ENCODE measurements around the gene ANKLE2.

Gene ANKLE2

DNA sequence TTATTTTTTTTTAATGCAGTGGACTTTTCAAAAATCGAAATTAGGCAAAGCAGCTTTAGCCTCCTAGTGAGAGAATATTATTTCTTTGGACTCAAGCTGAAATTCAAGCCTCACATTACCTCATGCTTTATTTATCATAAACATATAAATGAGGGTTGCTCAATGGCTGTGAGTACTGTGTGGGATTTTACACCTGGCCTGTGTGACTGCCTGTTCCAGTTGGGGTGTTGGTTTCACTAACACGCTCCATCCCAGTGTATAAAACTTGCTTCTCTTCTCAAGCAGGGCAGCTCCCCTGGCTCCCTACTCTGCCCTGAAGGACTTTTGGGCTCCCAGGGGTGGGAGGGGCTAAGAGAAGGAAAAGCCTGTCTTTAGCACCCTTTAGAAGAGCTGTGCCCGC, 15.0 kb downstream of the ANKLE2 start:
- no peak for DNase-seq (ENCODE audit: low spot score)

DNA sequence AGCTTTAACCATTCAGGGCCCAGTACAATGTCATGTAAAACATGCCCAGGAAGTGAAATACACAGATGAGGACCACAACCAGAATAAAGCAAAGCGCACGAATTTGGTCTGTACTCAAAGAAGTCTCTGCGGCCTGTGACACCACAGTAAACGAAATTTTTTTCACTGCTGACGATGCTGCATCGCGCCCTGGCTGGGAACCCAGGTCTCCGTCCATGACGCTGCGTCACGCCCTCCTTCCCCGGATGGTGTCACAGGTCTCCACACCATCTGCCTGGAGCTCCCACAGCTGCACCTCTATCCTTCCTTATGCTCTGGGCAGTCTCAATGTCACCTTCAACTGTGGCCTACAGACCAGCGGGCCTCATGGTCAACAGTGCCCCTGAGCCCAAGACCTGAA, 17.8 kb downstream of the ANKLE2 start:
- DNase-seq (ENCODE audit: low spot score) = no peak

DNA sequence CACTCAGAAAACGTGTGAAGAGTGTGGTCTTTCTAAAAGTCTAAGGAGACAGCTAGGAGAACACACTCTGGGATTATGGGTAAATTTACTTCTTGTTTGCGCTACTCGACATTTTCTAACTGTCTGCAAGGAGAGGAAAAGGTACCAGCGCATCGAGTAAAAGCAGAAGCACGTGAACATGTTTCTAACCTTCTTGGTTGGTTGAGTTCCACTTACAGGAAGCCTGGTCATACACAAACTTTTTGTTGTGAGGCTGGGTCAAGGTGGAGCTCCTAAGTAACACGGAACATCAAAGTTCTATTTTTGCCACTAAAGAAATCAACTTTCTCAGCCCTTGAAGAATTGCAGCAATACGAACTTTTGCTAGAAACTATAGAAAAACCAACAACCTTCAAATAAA, 20.0 kb downstream of the ANKLE2 start:
- no peak for DNase-seq (ENCODE audit: low spot score)

DNA sequence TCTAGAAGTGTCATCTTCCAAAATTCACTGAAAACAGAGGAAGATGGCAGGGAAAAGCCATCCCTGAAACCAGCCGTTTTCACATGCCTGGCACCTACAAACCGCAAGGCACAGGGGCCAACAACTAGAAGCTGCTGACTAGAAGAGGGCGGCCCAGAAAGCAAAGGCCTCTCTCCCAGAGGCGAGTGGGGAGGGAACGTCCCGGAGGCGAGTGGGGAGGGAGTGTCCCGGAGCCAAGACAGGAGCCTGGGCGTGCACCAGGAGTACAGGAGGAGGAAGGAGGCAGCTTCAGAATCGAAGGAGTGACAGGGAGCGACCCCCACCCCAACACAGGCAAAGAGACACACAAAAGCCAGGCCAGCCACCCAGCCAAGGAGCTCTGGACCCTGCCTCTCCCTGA, 21.0 kb downstream of the ANKLE2 start:
- no peak for DNase-seq (ENCODE audit: low spot score)

DNA sequence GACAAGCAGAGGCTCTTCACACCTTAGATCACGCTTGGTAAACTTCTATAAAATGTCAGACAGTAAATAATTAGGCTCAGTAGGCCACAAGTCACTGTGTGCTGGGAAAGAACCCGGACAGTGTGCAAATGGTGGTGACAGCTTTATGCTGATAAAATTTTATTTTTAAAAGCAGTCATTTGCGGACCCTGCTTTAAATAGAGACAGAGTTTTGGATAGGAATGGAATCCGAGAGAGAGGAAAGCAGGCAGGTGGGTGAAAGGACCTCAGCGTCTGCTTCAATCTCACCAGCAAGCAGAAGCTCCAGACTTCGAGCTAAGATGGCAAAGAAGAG, 21.4 kb downstream of the ANKLE2 start:
- DNase-seq (ENCODE audit: low spot score) = no peak

DNA sequence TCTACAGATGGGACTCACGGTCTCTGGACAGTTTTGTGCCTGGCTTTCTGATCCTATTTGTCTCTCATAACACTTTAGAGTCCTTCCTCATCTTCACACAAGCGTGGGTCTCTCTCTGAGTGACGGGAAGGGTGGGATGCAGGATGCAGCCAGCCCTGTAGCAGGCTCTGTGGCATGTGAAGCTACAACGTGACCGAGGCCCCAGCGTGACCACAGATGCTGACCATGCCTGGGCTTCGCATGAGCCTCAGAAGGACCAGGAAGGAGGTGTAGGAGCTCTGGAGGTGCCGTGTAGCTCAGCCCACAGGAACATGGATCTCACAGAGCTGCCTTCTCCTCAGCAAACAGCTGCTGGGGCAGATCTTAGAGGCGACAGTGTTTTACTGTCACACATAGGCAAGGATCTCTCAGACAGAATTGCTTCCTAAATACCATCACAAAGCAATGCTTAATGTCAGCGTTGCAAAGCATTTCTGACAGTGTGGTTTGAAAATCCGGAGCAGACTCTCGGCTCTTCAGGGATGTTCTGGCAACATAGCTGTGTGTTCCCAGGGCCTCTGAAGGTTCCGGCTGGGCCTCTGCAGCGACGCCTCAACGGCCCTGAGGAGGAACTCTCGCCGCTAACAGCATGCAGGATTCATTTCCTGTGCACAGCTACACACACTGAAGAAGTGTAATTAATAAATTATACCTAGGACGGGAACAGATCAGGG, 21.9 kb downstream of the ANKLE2 start:
- no peak for DNase-seq (ENCODE audit: low spot score)

DNA sequence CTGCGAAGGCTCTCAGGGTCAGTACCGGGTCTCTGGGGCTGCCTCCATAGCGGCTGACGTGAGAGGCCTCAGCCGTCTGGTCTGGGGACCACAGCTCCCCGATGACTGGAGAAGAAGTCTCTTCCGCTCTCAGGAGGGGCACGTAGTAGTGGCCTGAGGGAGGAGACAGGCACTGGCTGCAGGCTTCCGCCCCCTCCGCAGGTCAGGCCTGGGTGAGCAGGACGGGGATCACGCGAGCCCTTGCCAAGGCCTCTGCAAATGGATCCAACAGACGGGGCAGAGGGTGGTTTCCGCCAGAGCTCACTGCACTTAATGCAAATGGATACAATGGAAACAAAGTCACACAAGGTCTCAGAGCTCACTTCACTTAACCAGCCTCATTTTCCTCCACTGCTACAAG, 24.7 kb downstream of the ANKLE2 start:
- no peak for DNase-seq (ENCODE audit: low spot score)

DNA sequence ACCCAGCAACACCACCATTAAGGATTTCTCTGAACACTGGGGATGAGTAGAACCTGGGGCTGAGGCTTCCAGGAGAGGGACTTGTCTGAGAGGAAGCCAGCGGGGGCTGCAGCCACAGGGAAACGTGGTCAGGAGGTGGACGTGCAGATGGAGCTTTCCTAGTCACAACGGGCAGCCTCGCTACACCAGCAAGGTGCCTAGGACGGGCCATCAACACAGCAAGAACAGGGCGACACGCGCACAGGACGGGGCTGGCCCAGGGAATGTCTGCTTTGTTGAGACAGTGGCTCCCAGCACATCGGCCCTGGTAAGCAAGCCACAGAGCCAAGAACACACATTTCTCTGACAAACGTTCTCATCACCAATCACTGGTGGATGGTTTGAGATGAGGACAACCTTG, 25.3 kb downstream of the ANKLE2 start:
- DNase-seq (ENCODE audit: low spot score) = no peak

DNA sequence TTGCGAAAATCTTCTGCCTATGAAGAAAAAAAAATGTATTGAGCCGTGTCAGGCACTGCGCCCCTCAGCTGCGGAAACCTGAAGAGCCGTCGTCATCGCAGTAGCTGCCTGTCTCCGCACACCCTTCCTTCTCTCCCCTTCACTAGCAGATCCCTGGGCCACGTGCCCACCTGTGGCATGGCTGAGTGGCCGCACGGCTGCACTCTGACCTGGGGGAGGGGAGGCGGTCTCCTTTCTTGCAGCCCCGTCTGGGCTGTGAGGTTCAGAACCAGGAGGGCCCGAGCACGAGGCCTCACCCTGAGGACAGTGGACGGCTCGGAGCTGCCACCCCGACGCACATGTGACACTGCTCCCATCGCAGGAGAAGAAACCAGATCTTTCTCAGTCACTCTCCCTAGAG, 26.1 kb downstream of the ANKLE2 start:
- DNase-seq (ENCODE audit: low spot score) = no peak

DNA sequence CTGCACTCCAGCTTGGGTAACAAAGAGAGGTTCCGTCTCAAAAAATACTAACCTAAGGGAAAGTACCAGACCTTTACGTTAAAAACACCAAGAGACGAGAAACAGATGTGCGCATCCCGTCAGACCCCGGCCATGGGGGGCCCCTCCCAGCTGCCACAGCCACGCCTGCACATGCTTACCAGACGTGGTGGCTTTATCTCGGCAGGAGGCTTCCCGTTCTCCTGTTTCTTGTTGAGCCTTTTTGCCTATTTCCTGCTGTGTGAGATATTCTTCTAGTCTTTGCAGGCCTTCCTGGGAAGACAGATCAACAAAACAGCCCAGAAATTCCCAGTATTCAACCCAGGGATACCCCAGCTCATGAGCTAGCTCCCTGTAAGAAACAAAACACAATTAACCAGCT, 27.4 kb downstream of the ANKLE2 start:
- DNase-seq (ENCODE audit: low spot score) = no peak

DNA sequence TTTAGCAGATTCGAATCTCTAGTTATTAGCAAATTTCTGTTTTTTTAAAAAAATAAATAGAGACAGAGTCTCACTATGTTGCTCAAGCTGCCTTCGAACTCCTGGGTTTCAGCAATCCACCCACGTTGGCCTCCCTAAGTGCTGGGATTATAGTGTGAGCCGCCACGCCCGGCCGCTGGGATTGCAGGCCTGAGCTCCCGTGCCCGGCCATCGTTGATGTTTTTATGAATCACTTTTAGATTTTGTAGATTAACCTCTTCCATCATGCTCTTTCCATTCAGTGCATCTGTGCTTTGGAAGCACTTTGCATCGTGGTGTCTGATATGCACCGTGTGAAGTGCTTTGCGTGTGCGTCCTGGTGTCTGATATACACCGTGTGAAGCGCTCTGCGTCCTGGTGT, 30.1 kb downstream of the ANKLE2 start:
- no peak for DNase-seq (ENCODE audit: low spot score)

DNA sequence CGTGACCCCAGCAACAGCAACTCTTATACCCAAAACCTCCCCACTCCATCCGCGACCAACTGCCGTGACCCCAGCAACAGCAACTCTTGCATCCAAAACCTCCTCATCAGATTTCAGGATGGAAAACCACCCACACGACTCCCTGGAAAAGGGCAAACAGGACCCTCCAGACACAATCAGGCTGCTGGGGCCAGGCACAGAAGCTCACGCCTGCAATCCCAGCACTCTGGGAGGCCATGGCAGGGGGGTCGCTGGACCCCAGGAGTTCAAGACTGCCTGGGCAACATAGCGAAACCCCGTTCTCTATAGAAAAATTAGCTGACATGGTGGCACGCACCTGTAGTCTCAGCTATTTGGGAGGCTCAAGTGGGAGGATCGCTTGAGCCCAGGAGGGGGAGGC, 31.3 kb downstream of the ANKLE2 start:
- no peak for DNase-seq (ENCODE audit: low spot score)

DNA sequence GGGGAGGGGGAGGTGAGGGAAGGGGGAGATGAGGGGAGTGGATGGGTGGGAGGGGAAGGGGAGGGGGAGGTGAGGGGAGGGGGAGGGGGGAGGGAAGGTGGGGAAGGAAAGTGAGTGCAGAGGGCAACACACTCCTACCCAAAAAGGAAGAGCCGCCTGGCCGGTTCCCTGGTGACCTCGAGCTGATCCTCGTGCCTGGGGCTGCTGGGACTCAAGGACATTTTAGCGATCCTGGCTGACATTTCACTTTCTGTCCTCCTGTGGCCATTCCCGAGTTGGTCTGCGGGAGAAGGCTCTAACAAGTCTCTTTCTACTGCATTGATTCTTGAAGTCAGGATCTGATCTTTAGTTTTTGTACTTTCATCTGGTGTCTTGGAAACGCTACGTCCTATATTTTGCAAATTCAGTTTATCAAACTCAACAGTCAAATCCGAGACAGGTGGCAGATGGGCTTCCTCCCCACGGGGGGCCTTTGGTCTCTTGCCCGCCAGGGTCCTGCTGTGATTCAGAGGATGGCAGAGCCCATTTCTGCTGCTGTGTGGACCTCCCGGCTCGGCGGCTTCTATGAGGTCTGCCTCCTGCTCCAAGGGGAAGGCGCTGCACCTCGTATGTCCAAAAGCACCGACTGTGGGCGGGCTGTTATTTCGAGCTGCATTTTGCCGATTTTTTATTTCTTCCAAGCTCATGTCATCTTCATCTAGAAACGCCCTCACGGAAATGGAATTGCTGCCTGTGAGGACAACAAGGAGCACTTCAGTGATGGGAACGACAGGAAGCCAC, 31.9 kb downstream of the ANKLE2 start:
- DNase-seq (ENCODE audit: low spot score) = no peak

DNA sequence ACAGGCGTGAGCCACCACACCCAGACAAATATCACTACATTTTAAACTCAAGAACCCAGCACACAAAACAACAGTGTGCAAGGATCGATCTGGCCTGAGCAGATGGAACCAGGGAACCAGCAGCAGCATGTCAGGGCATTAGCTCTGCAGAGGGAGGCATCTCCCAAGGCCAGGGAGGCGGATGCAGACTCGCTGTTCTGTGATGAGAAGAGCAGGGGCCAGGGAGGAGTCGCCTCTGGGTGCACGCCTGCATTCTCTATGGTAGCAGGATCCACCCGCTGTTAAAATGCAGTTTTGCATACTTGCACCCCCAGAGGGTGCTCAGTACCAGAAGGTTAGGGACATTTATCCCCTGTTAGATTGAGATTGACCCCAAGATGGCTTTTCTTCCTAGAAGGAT, 33.1 kb downstream of the ANKLE2 start:
- DNase-seq (ENCODE audit: low spot score) = no peak

DNA sequence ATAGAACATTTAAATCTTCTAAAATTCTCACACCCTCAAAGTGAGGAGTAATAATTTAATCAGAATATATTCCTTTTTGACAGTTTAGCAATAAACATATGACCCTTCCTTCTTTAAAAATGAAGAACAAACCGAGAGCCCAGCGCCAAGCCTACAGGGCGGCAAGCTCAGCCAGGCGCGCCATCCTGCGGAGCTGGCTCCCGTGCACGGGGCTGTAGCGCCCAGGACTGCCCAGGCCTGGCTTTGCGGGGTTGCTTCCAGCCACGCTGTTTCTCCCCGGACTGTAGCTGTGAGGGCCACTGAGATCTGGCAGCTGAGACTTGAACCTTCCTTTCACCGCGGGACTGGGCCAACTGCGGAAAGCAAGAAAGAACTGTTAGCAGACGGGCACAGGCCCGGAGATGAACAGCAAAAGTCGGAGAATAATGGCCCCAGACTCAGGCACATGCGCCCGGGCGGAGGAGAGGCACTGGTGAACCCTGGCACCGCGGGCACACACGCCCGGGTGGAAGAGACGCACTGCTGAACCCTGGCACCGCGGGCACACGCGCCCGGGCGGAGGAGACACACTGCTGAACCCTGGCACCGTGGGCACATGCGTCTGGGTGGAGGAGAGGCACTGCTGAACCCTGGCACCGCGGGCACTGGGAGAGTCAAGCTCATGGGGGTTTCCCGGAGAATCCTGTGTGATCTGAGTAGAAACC, 34.4 kb downstream of the ANKLE2 start:
- no peak for DNase-seq (ENCODE audit: low spot score)

DNA sequence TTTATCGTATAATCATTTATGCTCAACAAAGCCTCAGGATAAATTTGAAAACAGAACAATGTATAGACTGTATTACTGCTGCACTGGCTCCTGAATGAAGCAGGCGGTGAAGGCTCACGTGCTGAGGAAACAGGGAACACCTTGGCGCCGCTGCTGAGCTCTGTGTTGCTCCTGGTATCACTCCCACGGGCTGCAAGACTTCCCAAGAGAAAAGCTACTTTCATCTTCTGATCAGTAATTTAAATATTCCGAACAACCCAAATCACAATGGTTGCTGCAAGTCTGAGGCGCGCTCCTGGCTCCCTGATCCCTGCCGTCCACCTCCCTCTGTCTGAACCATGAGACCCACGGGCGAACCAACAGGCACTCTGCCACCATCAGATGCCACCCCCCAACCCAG, 35.2 kb downstream of the ANKLE2 start:
- DNase-seq (ENCODE audit: low spot score) = no peak

DNA sequence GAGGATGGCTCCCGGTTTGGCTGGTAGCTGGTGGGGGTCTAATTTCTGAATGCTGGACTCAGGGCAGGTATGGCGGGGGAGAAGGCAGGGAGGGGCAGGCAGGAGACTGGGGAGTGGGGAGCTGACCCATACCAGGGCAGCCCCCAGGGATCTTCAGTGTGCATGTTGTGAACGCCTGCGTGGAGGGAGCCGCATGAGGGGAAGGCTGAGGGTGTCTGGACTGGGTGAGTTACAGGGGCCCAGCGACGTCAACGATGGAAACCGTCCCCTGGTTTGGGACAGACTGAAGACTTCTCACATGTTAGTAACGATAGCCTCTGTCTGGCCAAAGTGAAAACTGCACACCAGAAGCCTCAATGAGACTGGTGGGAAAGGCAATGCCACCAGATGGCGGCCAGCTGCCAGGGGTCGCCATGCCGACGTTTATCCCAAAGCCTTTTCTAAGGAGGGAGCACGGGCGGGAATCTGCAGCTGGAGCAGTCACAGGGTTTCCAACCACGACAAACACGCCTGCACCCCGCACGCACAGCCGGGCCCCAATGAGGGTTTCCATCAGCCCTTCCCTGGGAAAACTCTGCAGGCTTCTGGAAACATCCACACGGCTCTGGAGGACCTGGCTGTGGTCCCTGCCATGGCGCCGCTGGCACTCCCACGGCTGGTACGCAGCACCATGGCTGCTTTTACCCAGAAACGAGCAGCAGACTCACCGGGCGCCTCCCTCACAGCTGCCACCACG, 37.0 kb downstream of the ANKLE2 start:
- no peak for DNase-seq (ENCODE audit: low spot score)

DNA sequence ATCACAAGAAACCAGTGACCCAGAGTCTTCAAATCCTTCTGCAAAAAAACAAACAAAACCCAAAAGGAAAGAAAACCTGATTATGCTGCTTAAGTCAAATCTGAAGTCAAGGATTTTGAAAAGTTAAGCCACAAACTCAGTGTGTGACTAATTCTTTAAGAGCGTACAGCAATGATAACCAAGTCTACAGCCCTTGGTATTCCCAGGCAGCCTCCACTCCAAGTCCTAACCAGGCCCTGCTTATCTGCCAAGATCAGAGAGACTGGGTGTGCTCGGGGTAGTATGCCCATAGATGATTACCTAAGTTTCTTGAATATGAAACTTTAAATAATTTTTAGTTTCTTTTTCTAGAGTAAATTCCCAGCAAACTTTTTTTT, 37.9 kb downstream of the ANKLE2 start:
- no peak for DNase-seq (ENCODE audit: low spot score)

DNA sequence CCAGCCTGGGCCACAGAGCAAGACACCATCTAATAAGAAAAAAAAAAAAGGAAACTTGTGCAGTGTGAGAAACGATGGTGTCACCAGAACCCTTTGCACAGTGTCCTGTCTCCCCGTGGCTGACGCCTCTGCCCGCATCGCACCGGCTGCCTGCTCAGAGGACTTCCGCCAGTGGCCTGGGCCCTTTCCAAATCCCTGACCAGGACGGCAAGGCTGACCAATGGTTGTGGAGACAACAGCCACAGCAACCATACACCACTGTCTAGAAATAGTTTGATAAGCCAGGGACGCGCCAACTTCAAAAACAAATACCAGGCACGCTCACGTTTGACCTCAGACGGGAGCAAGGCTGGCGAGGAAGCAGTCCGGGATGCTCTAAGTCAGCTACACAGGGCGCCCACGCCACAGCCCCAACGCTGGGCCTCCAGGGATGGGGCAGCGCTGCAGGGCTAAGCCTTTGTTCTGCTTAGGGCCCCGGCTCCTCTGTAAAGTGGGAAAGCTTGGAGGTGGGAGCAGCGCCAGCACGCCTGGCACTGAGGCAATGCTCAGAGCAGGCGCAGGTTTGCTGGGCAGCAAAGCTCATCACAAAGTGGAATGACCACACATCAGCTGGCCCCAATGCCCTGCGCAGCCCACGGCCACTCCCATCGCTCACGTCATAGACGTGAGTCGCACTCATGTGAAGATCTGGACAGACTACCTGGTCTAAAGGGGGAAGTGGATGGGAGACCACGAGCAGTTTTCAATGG, 38.4 kb downstream of the ANKLE2 start:
- DNase-seq (ENCODE audit: low spot score) = no peak

DNA sequence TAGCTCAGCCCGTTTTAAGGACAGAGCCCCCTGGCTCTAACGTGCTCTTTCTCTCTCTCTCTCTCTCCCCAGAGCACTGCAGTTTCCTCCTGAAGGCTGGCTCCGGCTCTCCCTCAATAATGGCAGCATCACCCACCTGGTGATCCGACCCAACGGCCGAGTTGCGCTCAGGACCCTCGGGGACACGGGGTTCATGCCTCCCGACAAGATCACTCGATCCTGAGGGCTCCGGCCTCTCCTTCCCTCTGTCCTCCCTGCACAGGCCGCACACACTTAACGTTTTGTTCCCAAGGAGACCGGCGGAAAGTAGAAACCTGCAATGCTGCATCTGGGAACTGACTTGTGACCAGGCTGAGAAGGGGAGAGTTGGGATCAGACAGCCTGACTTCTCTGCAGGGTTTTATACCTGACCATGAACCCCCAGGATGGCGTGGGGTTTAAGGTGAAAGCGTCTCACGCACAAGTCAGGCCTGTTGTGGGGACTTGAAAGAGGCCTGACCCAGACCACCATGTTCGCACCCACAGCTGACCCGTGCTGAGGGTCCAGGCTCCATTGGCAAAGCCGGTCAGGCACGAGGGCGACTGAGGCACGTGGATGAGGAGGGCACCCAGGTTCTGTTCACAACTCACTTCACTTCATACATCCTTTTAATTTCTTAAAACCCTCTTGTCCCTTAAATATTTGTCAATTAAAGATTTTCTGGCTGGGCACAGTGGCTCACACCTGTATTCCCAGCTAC, 40.9 kb downstream of the ANKLE2 start:
- DNase-seq (ENCODE audit: low spot score) = no peak

DNA sequence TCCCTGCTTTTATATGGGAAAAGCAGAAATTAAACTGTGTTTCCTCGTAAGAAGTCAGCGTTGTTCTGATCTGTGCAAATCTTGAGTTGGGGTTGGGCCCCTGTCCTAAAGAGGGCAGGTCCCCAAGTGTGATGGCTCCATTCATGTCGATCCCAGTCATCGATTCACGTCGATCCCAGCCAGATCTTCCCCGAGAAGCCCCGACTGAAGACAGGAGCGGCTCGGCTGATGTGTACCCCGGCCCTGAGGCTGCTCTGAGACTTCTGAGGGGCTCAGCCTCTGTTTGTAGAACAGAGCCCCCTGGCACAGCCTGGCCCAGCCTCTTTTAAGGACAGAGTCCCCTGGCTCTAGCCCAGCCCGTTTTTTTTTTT, 41.7 kb downstream of the ANKLE2 start:
- no peak for DNase-seq (ENCODE audit: low spot score)

All from iPS-NIHi11 (cell line).